Activated CD8-positive, alpha-beta memory T cell treated with anti-CD3 and anti-CD28 coated beads, Interleukin-2, amount 50 U/mL, for 1 hour (primary cell): ENCODE results near the gene DAPP1.
"Not testable (repeated sequence)": the region's sequence is repeated elsewhere in the genome, so short reads cannot be mapped to it uniquely, and the experiment has no call there.

Source experiments
- DNase-seq: peaks from one replicate; pipeline ENCODE4 v3.0.0-alpha.2; 2020; ENCODE audit errors: extremely low read depth

The DAPP1 gene

GRCh38 chr4:99824070-99824599, 7.5 kb downstream of the DAPP1 start:
- no peak for DNase-seq

GRCh38 chr4:99825272-99825671, 8.6 kb downstream of the DAPP1 start:
- no peak for DNase-seq

- no peak for DNase-seq
These were observed 9.4 kb downstream of the DAPP1 start for GRCh38 chr4:99826016-99826415.

GRCh38 chr4:99827454-99827853, 10.8 kb downstream of the DAPP1 start:
- no peak for DNase-seq

- no peak for DNase-seq
These were observed 11.2 kb downstream of the DAPP1 start for GRCh38 chr4:99827857-99828256.

- no peak for DNase-seq
These were observed 11.8 kb downstream of the DAPP1 start for GRCh38 chr4:99828477-99828876.

- DNase-seq: not testable (repeated sequence)
These were observed 13.4 kb downstream of the DAPP1 start for GRCh38 chr4:99830051-99830450.

GRCh38 chr4:99832321-99832720, 15.7 kb downstream of the DAPP1 start:
- DNase-seq: no peak

GRCh38 chr4:99832758-99833157, 16.1 kb downstream of the DAPP1 start:
- no peak for DNase-seq

GRCh38 chr4:99833756-99834155, 17.1 kb downstream of the DAPP1 start:
- no peak for DNase-seq

- no peak for DNase-seq
These were observed 17.9 kb downstream of the DAPP1 start for GRCh38 chr4:99834569-99834968.

- no peak for DNase-seq
These were observed 19.3 kb downstream of the DAPP1 start for GRCh38 chr4:99835942-99836341.

GRCh38 chr4:99838927-99839326, 22.3 kb downstream of the DAPP1 start:
- DNase-seq: no peak

- DNase-seq: no peak
These were observed 24.5 kb downstream of the DAPP1 start for GRCh38 chr4:99841129-99841528.

- DNase-seq: no peak
These were observed 26.8 kb downstream of the DAPP1 start for GRCh38 chr4:99843413-99843812.

- no peak for DNase-seq
These were observed 27.4 kb downstream of the DAPP1 start for GRCh38 chr4:99844048-99844447.

- no peak for DNase-seq
These were observed 28.6 kb downstream of the DAPP1 start for GRCh38 chr4:99845179-99845578.

GRCh38 chr4:99845708-99846469, 29.3 kb downstream of the DAPP1 start:
- DNase-seq: no peak

GRCh38 chr4:99846891-99847290, 30.3 kb downstream of the DAPP1 start:
- DNase-seq: no peak

GRCh38 chr4:99847362-99847976, 30.8 kb downstream of the DAPP1 start:
- DNase-seq: no peak

GRCh38 chr4:99848591-99849001, 32.0 kb downstream of the DAPP1 start:
- no peak for DNase-seq

GRCh38 chr4:99852199-99852749, 35.6 kb downstream of the DAPP1 start:
- DNase-seq: no peak

- DNase-seq: no peak
These were observed 36.6 kb downstream of the DAPP1 start for GRCh38 chr4:99853190-99853589.
